ENCODE data around the gene PEBP1.

- TF ChIP-seq CTCF (IDR thresholded peaks at IDR 0.05; ENCODE audit: borderline replicate concordance, extremely low read depth, low read length, poor library complexity, severe bottlenecking) = no peak
- TF ChIP-seq EZH2 (IDR thresholded peaks at IDR 0.05; ENCODE audit: borderline replicate concordance, low read depth, low read length, severe bottlenecking) = no peak
These were observed 33.9 kb upstream of the PEBP1 start for GRCh38 chr12:118102070-118102469.
